ENCODE data around the gene CYTH3. TPM values are rescaled to one million over a fixed set of nuclear protein-coding genes. Genes with fewer than 3 reads are reported as not detected.
A peak's percentile ranks its signal among the peaks of the same experiment; 100 is the strongest.
"Not testable (repeated sequence)": the region's sequence is repeated elsewhere in the genome, so short reads cannot be mapped to it uniquely, and the experiment has no call there.

CYTH3 gene
- total RNA-seq, 1 donor from 2014 or later: 24.9 TPM

- intact Hi-C loops (cut with DNase I): loop anchor here (5.0 to 10.0 kb wide), 2 partner anchors 94 to 272 kb away; no protein-coding TSS in a partner anchor
- no peak for DNase-seq (ENCODE audit: low spot score)
Observed at GRCh38 chr7:6162650-6163366, 109.6 kb downstream of the CYTH3 start.

- intact Hi-C loops (cut with DNase I): loop anchor here (5.0 to 10.0 kb wide), 2 partner anchors 95 to 273 kb away; no protein-coding TSS in a partner anchor
- peak; percentile 84 for DNase-seq (ENCODE audit: low spot score)
Observed at GRCh38 chr7:6162331-6162620, 110.1 kb downstream of the CYTH3 start.

GRCh38 chr7:6161463-6162330, 110.7 kb downstream of the CYTH3 start:
- DNase-seq (ENCODE audit: low spot score): no peak
- intact Hi-C loops (cut with DNase I): loop anchor here (2.0 to 10.0 kb wide), 4 partner anchors 96 to 273 kb away; no protein-coding TSS in a partner anchor

- intact Hi-C loops (cut with DNase I): loop anchor here (2.0 to 10.0 kb wide), 4 partner anchors 97 to 275 kb away; no protein-coding TSS in a partner anchor
- DNase-seq (ENCODE audit: low spot score): peak; percentile 79
Observed at GRCh38 chr7:6160191-6160623, 112.2 kb downstream of the CYTH3 start.

GRCh38 chr7:6159524-6160031, 112.8 kb downstream of the CYTH3 start:
- no peak for DNase-seq (ENCODE audit: low spot score)
- intact Hi-C loops (cut with DNase I): loop anchor here (2.0 to 10.0 kb wide), 4 partner anchors 98 to 275 kb away; no protein-coding TSS in a partner anchor

GRCh38 chr7:6159097-6159483, 113.3 kb downstream of the CYTH3 start:
- no peak for DNase-seq (ENCODE audit: low spot score)
- intact Hi-C loops (cut with DNase I): no loop called here

- intact Hi-C loops (cut with DNase I): no loop called here
- DNase-seq (ENCODE audit: low spot score): peak; percentile 69
Observed at GRCh38 chr7:6158424-6159096, 113.9 kb downstream of the CYTH3 start.

- intact Hi-C loops (cut with DNase I): no loop called here
- DNase-seq (ENCODE audit: low spot score): no peak
Observed at GRCh38 chr7:6157685-6158423, 114.6 kb downstream of the CYTH3 start.

GRCh38 chr7:6156734-6157133, 115.7 kb downstream of the CYTH3 start:
- DNase-seq (ENCODE audit: low spot score): no peak
- intact Hi-C loops (cut with DNase I): no loop called here

- DNase-seq (ENCODE audit: low spot score): no peak
- intact Hi-C loops (cut with DNase I): no loop called here
Observed at GRCh38 chr7:6155596-6155995, 116.8 kb downstream of the CYTH3 start.

GRCh38 chr7:6154542-6155404, 117.7 kb downstream of the CYTH3 start:
- intact Hi-C loops (cut with DNase I): no loop called here
- no peak for DNase-seq (ENCODE audit: low spot score)

- intact Hi-C loops (cut with DNase I): no loop called here
- DNase-seq (ENCODE audit: low spot score): no peak
Observed at GRCh38 chr7:6153646-6154541, 118.5 kb downstream of the CYTH3 start.

GRCh38 chr7:6151994-6152735, 120.3 kb downstream of the CYTH3 start:
- no peak for DNase-seq (ENCODE audit: low spot score)
- intact Hi-C loops (cut with DNase I): no loop called here

GRCh38 chr7:6151527-6151926, 120.9 kb downstream of the CYTH3 start:
- DNase-seq (ENCODE audit: low spot score); intact Hi-C loops (cut with DNase I): not testable (repeated sequence)

GRCh38 chr7:6149996-6150395, 122.4 kb downstream of the CYTH3 start:
- intact Hi-C loops (cut with DNase I): no loop called here
- no peak for DNase-seq (ENCODE audit: low spot score)

- peak; percentile 60 for DNase-seq (ENCODE audit: low spot score)
- intact Hi-C loops (cut with DNase I): no loop called here
Observed at GRCh38 chr7:6148724-6149360, 123.6 kb downstream of the CYTH3 start.
